Stimulated activated CD8-positive, alpha-beta memory T cell treated with anti-CD3 and anti-CD28 coated beads, Interleukin-7, amount 100 ng/mL, for 4 hours (primary cell): ENCODE measurements around the gene DLG2.

Source experiments
- DNase-seq, 2 donors: peaks; one replicate each; pipeline ENCODE4 v3.0.0-alpha.2; 2020; ENCODE audit warnings: low read depth in 2 of 2

The DLG2 gene

DNA sequence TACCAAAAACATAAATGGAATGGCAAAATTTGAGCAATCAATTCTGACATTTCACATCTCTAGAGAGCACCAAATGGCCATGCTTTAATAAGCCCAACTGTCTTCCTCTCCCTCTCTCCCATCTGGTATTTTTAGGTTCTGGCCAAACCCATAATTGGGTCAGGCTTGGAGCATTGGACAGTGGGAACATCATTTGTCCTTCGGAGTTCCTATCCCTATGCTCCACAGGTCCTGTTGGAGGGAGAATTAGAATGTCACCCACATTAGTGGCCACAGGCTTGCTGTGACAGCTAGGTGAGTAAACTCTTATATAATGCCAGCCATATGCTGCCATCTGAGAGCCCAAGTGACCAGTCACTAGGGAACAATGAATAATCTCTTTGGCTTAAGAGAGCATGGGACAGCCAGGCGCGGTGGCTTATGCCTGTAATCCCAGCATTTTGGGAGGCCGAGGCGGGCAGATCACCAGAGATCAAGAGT lies 2090.0 kb downstream of the DLG2 start:
- no peak for DNase-seq

DNA sequence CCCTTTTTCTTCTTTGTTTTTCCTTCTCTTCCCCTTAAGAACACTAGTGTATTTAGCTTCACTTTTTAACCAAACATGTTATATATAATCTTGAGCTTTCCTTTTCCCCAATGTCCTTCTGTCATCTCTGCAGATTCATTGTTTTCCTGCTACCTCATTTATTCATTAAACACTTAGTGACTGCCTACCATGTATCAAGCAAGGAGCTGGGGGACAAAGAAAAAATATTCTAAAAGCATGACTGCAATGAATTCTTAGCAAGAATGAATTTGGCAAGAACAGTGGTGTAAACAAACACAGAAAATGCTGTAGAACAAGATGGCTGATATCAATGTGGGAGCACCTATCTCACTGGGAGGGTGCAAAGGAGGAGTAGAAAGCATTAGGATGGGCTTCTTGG lies 2094.0 kb downstream of the DLG2 start:
- no peak for DNase-seq

DNA sequence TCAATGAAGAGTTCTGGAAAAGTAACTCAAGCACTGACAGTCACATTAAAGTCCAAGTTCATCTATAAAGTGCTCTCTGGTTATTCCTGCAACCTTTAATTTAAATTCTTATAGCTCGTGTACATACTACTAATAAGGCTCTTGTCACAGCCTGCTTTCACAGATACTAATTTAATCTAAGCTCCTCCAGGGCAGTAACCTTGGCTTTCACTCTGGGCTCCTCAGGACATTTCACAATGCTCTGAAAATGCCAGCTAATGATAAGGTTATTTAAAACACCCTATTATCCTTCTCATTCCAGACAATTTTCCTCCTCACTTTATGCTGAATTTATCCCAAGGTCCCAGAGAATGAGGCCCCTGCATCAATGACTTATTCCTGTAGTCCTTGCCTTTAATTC lies 2098.3 kb downstream of the DLG2 start:
- DNase-seq: no peak

DNA sequence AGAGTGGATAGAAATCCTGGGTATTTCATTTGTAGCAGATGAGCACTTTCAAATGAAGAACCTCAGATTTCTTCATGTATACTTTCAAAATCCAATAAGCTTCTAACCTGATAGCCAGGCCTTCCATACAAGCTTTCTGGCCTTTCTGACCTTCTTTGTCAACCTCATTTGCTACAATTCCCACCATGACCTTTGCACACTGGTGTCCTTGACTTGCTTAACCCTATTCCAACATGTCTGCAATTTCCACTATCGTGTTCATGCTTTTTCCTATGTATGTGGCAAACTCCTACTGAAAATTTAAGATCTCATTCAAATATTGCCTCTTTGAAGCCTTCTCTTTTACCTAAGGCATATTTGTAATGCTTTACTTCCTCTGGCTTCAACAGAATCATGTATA lies 2098.9 kb downstream of the DLG2 start:
- no peak for DNase-seq

DNA sequence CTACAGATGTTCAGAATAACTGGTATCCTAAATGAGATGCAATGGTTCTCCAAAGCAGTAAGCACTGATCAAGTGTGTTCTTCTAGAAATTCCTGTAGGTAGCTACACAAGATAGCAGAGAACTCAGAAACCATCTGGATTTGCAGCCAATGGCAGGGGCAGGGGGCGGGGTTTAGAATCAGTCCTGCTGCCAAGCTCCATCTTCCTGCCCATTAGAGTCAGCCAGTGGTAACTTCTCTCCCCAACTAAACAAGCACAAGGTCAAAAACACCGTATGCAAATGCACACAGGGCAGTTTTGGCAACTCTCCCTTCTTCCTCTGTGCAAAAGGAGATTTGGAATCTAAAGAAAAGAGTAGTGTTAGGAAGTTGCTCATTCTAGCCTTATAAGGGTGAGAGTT lies 2103.5 kb downstream of the DLG2 start:
- no peak for DNase-seq

DNA sequence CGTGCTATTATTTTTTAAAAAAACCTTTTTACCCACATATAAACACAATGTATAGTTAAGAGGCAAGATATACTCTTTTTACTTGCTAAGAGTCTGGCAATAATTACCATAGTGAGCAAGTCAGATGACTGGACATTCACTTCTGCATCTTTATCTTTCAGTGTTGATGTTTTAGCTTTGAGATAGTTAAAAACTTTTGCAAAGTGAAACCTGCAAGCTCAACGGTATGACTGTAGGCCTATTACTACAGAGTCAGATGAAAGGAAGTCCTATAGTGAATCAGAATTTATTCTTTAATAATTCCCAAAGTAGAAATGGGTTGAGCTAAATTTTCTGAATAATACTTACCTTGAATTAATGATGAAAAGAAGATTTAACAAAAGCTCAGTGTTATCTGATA lies 2104.2 kb downstream of the DLG2 start:
- no peak for DNase-seq

DNA sequence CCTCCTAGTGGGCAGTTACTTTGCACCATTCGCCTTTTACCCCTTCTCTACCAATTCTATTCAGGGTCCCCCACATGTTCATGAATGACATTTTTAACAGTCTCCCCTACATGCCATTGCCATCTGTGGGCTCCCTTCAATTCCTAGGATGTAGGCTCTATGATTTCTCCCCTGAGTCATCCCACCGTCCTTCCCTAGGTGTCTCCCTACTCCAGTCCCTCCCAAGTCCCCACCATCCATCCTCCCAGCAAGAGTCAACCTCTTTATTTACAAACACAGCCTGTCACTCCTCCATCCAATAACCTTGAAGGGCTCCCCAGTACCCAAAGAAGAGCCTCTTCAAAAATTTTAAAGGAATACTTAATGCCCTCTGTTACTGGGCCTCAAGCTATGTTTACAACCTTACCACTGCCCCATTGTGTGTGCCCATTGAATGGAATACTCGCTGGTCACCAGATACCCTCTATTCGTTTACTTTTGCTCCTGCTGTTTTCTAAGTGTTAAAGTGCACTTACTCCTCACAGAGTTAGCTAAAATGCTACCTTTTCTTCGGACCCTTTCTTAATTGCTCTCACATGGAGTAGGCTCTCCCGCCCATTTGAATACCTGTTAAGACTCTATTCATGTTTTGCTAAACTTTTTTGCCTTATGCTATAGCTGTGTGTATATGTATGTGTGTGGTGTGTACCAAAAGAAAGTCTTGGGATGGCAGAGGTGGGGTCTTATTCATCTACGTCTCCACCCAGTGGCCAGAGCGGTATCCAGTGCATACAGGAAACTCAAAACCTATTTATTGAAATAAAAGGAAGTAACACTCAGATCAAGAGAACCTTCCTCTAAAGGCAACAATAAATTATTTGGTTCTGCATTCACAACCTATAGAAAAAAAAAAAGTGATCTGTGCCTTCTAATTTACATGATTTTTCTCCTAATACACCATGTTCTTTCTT lies 2105.2 kb downstream of the DLG2 start:
- DNase-seq: no peak

DNA sequence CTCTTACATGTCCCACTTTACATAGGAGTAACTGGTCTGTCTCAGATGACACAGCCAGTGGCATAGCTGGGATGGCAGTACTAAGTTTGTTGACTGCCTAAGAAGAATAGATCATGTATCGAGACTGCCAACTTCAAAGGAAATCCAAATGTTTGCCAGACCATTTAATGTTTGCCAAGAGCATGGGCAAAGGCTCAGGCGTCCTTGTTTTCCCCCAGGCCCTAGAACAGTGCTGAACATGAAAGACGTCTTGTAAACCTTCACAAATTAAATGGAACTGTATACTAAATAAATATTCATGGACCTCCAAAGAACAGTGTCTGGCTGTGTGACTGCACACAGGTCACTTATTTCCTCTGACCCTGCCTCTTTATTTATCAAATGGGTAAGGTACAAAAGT lies 2106.3 kb downstream of the DLG2 start:
- no peak for DNase-seq

DNA sequence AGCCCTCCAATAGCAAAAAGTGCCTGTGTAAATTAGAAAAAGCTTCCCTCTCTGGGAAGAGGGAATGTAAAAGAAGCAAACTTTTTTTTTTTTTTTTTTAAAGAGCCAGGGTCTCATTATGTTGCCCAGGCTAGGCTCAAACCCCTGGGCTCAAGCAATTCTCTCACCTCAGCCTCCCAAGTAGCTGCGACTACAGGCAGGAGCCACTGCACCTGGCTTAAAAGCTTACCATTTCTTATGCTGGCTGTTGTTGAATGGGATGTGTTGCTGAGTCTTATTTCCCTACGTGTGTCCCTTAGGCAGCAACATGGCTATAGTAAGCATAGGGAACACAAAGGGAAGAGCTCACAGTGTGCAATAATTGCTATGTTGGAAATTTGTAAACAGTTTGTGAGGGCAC lies 2115.5 kb downstream of the DLG2 start:
- no peak for DNase-seq

DNA sequence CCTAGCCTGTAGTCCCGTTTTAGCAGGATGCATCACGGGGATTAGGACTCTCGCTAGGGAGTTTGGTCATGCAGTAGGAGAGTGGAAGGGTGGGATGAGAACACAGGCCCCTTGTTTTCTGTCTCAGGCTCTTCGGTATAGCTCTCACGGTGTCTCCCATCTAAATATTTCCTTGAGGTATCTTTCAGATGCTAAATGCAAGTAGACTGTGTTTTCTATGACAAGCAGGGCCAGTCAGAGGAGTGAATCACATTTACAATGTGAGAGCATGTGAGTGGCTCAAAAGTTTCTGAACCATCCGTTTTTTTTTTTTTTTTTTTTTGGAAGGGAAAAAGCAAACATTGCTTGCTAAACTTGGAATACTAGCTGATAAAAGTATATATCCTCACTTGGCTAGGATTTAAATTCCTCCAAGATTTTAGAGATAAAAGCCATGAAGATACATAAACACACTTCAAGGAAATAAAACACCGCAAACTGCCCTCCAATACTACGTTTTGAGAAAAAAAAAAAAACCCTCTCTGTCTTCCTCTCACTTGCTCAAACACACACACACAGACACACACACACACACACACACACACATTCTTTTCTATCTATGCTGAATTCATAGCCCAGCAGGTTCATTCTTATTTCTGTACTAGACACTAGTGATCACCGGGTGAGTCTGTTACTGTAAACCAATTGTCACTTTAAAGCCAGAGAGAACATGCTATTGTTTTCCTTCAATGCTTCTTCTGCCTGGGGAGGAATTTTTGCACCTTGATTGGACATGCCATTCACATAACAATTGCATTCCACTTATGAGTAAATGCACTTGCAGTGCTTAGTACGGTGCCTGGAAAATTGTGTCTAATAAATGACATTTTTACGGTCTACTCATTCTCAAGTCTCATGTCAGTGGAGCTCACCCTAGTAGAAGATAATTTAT lies 2116.3 kb downstream of the DLG2 start:
- no peak for DNase-seq

DNA sequence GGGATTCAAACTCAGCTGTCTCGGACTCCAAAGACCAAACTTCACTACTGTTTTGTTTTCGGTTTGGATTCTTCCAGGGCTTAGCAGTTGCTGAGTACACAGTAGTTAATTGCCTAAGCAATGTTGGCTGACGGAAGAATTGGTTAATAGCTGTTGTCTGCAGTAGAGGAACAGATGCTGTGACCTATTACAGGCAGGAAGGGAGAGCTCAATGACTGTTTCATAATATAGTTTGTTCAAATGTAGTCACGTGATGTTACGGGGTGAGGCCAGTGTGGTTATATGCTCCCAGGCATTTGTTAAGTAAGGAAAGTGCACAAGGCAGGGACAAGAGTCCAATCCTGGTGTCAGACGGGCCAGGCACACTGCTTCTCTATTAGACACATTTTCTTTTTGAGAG lies 2118.3 kb downstream of the DLG2 start:
- DNase-seq: no peak

DNA sequence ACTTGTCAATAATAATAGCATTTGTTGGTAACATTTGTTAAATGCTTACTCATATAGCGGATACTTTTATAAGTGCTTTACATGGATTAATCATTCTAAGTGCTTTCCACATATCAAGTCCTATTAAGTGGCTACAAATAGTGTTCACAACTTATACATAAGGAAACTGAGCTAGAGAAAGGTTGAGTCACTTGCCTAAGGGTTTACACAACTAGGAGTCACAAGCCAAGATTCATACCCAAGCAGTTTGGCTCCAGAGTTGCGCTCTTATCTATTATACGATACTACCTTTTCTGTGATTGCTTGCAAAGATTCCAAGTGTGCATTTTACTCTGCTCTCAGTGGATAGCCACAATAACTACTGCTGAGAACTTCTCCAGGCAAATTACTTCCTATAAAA lies 2125.1 kb downstream of the DLG2 start:
- DNase-seq: no peak

DNA sequence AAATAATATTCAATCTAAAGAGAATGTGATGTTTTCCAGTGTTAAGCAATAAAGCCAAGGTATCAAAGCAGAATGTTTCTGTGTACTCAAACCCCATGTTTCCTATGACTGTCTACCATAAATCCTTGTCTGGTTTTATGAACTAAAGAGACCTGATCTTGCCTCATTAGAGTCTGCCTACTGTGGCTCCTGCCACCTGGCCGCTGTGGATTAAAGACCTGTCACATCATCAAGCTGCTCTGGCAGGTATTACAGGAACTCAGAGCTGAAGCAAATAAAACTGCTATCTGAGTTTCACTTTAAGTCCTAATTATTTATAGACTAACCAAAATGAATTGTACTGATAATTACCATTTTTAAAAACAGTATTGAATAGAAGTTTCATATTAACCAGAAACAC lies 2133.2 kb downstream of the DLG2 start:
- no peak for DNase-seq

DNA sequence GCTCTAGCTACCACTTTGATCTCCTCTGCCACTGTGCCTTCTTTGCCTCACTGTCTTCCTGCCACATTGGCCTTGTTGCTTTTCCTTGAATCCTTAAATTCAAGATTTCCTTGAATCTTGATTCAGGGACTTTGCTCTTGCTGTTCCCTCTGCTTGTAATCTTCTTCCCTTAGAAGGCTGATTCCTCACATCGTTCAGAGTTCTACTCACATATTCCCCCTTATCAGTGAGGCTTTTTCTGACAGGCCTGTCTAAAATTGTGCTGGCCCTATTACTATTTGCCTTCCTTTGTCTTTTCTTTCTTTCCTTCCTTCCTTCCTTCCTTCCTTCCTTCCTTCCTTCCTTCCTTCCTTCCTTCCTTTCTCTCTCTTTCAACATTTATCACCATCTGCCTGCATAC lies 2134.1 kb downstream of the DLG2 start:
- DNase-seq: no peak

DNA sequence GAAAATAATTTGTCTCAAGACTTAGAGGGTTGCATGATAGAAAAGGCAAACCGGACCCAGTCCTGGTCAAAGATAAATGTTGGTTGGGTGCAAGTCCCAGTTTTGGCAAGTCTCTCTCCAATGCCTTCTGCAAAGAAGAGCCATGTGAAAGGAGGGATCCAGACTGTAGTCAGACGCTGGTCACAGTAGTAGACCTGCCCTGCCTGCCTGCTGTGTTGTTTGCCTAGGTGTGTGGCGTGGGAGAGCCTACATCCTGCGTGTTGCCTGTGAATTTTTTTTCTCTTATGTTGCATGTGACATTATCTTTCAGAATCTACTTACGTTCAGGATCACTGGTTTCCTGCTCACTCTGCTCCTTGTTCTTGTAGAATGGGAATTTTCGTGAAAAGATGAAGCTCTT lies 2143.3 kb downstream of the DLG2 start:
- DNase-seq: no peak

DNA sequence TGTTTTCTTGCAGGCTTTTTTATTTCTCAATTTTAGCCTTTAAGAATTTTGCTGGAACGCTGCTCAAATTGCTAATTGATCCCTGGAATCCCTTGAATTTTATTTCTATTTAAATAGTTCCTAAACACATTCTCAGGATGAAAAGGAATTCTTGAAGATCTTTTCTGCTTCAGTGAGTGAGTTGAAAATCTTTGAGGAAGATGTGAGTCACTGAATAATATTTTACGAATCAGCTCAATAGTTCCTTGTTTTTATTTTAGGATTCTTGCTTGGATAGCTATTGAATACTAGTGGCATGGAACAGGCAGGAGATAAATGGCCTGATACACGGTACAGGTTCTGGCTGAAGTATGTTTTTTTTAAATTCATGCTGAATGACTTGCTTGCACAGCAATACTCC lies 2146.3 kb downstream of the DLG2 start:
- DNase-seq: no peak

DNA sequence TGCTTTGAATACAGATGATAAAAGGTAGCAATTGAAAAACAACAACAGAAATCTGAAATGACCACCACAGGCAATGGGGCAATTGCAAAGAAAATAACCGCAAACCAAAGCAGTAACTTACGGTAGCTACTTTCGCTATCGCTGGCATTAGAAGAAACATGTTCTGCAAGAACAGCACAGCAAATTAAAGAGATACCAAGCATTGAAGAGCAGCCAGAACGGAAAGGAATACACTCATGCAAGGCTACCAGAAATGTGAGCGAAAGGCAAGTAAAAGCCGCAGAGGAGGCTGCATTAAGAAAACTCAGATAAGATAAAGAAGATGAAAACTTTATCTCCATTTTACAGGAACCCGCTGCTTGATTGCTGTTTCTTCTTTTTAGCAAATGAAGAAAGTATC lies 2146.9 kb downstream of the DLG2 start:
- DNase-seq: no peak

DNA sequence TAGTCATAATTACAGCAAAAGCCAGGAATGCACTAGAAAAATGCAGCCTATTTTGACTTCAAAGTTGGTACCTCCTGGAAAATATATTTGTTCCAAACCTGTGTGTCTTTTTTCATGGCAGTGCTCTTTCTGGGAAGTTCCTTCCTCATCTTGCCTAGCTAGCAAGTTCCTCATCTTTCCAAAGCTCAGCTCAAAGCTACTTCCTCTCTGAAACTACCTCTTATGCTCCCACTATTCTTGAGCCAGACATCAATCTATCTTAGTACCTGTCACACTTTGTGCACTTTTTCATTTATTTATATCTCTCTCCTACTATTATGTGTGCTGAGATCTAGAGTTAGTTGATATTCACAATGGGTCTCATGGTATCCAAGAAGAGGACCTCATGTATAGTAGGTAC lies 2149.4 kb downstream of the DLG2 start:
- no peak for DNase-seq

DNA sequence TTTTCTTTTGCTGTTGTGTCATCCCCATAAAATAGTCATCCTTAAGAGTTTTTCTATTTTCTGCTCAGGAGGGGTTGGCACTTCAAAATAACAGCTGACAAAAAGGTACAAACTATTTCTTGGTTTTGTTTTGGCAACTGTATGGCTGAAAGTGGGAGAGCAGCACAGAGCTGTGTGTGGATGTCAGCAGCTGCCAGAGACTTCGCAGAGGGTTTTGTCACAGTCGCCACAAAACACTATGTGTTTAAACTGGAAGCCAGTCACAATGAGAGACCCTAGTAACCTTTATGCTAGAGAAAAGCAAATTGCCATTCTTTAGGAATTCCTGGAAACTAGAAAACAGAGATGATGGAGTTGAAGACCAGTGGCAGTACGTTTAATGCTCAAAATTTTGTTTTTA lies 2151.4 kb downstream of the DLG2 start:
- no peak for DNase-seq

DNA sequence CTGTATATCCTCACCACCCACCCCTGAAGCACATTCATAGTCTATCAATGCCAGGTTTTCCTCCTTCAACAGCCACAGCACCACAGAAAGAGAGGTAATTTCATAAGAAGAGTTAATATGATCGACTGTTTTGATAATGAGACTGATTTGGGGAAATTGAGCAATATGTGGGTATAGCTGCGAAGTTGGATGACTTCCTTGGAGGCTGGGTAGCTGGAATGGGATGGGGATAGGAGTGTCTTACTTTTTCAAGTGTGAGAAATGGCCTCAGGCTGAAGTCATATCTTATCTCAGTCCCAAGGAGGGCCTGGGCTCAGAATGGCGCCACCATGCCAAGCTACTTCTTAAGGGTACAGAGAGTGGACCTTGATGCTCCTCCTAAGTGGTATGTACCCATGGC lies 2153.4 kb downstream of the DLG2 start:
- DNase-seq: no peak

DNA sequence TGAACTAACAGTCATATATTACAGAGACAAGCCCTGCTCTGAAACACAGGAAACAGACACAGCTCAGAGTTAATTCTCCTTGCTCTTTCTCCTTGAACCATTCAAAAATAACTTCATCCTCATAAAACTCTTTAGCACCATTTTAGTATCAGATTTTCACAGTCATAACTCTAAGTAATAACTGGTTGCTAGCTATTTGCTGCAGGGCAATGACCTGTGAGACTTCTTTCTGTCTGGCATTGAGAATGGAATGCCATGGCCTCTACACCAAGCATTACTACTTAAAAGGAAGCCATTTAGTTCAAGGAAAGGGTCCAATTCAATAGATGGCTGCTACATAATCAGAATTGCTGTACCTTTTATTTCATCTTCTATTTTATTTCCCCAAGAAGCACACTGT lies 2154.3 kb downstream of the DLG2 start:
- DNase-seq: no peak

DNA sequence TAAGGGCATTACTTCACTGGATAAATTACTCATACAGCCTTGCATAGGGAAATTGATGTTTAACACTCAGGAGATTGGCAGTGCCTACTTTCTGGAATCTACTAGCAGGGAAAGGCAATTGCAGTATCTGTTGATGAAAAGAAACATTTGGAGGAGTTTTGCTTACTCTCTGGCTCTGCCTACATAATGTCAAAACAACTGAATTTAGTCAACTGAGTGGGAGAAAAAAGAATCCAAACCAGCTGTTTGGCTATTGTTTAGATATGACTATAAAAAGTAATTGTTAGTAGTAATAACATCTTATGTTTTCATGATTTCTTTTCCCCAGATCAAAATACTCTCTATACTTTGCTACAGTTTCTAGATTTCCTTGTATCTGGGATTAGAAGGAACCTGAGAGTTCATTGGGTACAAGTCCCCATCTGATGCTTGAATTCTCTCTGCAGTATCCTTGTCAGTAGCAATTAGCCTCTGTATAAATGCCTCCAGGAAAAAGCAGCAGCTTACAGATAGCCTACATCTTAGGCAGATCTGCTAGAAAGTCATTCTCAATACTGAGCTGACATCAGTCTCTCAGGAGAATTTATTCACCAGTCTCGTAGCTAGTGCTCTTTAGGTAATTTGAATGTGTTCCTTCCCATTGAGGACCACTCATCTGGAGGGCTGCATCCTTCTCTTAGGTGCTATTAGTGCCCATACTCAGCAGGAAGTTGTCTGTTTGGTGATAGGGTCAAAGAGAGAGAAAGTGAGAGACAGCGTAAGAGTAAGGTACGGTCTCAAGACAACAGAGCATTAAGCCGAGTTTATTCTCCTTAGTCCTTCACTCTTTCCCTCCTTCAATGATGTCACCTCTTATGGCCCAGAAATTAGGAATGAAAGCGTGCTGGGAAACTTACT lies 2155.1 kb downstream of the DLG2 start:
- DNase-seq: no peak
